Uterus (tissue), 4 donors: Measurements from ENCODE around the gene PRRG3. TPM values are rescaled to one million over a fixed set of nuclear protein-coding genes. Genes with fewer than 3 reads are reported as not detected.

Experiments used
- DNase-seq, 2 donors: peaks; one replicate each; pipeline ENCODE4 v3.0.0-alpha.2; 2019 to 2020
- H3K27ac ChIP-seq, 2 donors: fragments of 200-600 bp; sonication (generic); 1 replicate in 1 of 2; 2 replicates in 1 of 2; pipeline ENCODE4 v1.5.1; 2016 to 2018
- H3K27me3 ChIP-seq, 2 donors: fragments of 200-600 bp; sonication (generic); one replicate each; pipeline ENCODE4 v1.5.1; 2018 to 2019; ENCODE audit warnings: control low read depth in 1 of 2
- H3K36me3 ChIP-seq, 2 donors: fragments of 200-600 bp; sonication (generic); one replicate each; pipeline ENCODE4 v1.5.1; 2019; ENCODE audit warnings: control low read depth in 1 of 2
- H3K4me1 ChIP-seq, 2 donors: fragments of 200-600 bp; sonication (generic); one replicate each; pipeline ENCODE4 v1.5.1; 2018 to 2019; ENCODE audit warnings: control low read depth in 1 of 2
- H3K4me3 ChIP-seq, 2 donors: fragments of 200-600 bp; sonication (generic); 1 replicate in 1 of 2; 2 replicates in 1 of 2; pipeline ENCODE4 v1.5.1; 2018 to 2019; ENCODE audit warnings: mild to moderate bottlenecking in 1 of 2
- H3K9me3 ChIP-seq, 2 donors: fragments of 200-600 bp; sonication (generic); one replicate each; pipeline ENCODE4 v1.5.1; 2019; ENCODE audit warnings: control low read depth in 1 of 2
- CTCF ChIP-seq, 4 experiments: fragments of 200-600 bp in 2 of 4; fragments of 450-650 bp in 2 of 4; sonication (generic) in 2 of 4; IDR thresholded peaks; one replicate each; pipeline ENCODE4 v1.5.1; 2016 to 2019; ENCODE audit warnings: antibody characterized with exemption in 4 of 4, mild to moderate bottlenecking in 2 of 4, moderate library complexity in 1 of 4
- intact Hi-C: fragments of 100-400 bp; cut with DNase I; formaldehyde crosslinking; loops from one replicate; pipeline ENCODE4 v1.15.1; 2023; ENCODE audit warnings: low total_unique reads
- total RNA-seq, 4 donors: library from RNA; depleted of rRNA in 3 of 4; stranded (reverse); fragments of >200 nt in 3 of 4; gene quantifications; one replicate each; pipeline versions ENCODE4 v1.1.0 to v1.2.4, GENCODE V29; 2014 to 2023
- donor health status: DM: yes; HTN: yes; CAD: no.

PRRG3 gene
- total RNA-seq, 4 donors from 2014 or later, result 2.3 to 9.6 TPM; not detected in 2

GRCh38 chrX:151754641-151755215 lies 59.5 kb downstream of the PRRG3 start:
- Histone ChIP-seq H3K36me3 (no peaks in the 10 kb centered on the region), H3K4me3 (no peak overlapping the region), H3K27me3 (no peaks in the 10 kb centered on the region), H3K27ac (no peak overlapping the region), H3K4me1 (no peaks in the 10 kb centered on the region), H3K9me3 (no peaks in the 10 kb centered on the region)
- intact Hi-C loops, result no loop called here
- no peak for TF ChIP-seq CTCF (IDR thresholded peaks at IDR 0.05)
- DNase-seq, result no peak

Other genes with a start within 250 kb of the PRRG3 start
- not detected for gene PASD1, start 131.8 kb upstream of the PRRG3 start, total RNA-seq
- not detected for gene FATE1, start 20.6 kb downstream of the PRRG3 start, total RNA-seq
- not detected for gene CNGA2, start 39.3 kb downstream of the PRRG3 start, total RNA-seq
- gene MAGEA4, start 217.4 kb downstream of the PRRG3 start, total RNA-seq, result not detected